Fibroblast of the aortic adventitia (primary cell): ENCODE results near the gene FBRSL1. TPM values are rescaled to one million over a fixed set of nuclear protein-coding genes. Genes with fewer than 3 reads are reported as not detected.
"Not testable (repeated sequence)": the region's sequence is repeated elsewhere in the genome, so short reads cannot be mapped to it uniquely, and the experiment has no call there.

Experiments used
- DNase-seq: peaks from one replicate; pipeline ENCODE4 v3.0.0-alpha.2; 2010; ENCODE audit warnings: low read depth
- H3K4me3 ChIP-seq: 2 replicates; pipeline ENCODE4 v1.5.1; 2011; ENCODE audit warnings: low read depth, mild to moderate bottlenecking, control low read depth, low read length, moderate library complexity
- CTCF ChIP-seq: IDR thresholded peaks from 2 replicates; pipeline ENCODE4 v1.5.1; 2011; ENCODE audit warnings: mild to moderate bottlenecking, low read length, control low read depth, inconsistent platforms; ENCODE audit not compliant: insufficient read depth
- total RNA-seq: library from RNA; depleted of rRNA; stranded (reverse); fragments of >200 nt; gene quantifications from 2 replicates; pipeline ENCODE4 v1.2.3, GENCODE V29; 2012; ENCODE audit warnings: low replicate concordance

The FBRSL1 gene
- total RNA-seq, 1 donor: 5.2 TPM

DNA sequence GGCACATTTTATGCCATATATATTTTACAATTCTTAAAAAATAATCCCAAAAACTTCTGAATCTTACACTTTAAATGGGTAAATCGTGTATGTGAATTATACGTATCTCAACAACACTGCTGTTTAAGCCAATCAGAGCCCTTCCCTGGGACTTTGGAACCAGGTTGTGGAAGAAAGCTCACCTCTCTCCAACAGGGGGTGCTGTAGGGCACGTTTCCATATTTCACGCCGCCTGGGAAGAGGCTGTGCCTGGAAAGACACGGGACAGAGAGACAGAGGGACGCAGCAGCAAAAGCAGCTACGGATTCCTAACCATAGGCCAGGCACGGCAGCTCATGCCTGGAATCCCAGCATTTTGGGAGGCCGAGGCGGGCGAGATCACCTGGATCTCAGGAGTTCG, 29.4 kb upstream of the FBRSL1 start:
- DNase-seq: no peak
- TF ChIP-seq CTCF: no peak
- no peak overlapping the region for H3K4me3 ChIP-seq

DNA sequence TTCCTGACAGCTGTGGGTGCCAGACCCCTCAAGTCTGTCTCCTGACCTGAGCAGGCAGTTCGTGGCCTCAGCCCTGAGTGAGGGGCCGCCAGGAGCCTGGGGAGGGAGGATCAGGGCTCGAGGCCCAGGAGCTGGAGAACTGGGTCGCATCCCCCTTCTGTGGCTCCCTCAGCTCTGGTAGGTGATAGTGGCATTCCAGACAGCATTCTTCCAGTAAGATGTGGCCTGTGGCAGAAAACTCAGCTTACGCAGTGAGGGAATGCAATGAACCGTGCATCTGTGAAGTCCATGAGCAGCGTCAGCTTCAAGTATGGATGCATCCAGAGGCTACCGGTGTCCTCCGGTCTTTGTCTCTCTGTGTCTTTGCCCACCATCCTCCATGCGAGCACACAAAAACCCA, 28.4 kb upstream of the FBRSL1 start:
- no peak for TF ChIP-seq CTCF
- H3K4me3 ChIP-seq: no peak overlapping the region
- no peak for DNase-seq

DNA sequence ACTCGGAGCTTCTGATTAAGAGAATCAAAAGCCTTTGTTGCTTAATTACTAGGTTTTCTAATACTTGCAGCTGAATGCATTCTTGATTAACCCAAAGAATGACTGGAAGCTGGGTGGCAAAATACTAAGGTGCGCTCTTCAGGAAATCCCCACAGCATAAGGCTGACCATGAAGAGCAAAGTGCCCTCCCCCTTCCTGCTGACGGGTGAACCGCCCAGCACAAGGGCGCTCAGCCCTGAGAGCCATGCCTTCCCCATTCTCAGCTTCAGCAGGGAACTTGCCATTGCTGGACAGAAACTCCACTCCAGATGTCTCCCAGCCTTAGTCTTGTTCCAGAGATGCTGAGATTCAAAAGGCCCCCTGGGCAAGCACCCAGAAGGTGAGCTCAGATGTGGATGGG, 27.2 kb upstream of the FBRSL1 start:
- no peak overlapping the region for H3K4me3 ChIP-seq
- DNase-seq: no peak
- TF ChIP-seq CTCF: no peak

DNA sequence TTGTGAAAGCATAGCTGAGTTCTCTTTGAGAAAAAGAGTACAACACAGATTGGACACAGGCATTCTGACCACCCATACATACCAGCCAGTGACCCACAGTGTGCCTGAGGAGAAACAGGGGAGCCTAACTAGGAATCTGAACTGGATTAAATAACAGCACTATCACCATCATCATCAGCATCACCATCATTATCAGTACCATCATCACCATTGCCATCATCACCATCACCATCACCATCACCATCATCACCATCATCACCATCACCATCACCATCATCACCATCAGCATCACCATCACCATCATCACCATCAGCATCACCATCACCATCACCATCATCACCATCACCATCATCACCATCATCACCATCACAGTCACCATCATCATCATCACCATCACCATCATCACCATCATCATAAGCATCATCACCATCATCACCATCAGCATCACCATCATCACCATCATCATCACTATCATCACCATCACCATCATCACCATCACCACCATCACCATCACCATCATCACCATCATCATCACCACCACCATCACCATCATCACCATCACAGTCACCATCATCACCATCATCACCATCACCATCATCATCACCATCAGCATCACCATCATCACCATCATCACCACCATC, 26.5 kb upstream of the FBRSL1 start:
- not testable (repeated sequence) for H3K4me3 ChIP-seq, DNase-seq

DNA sequence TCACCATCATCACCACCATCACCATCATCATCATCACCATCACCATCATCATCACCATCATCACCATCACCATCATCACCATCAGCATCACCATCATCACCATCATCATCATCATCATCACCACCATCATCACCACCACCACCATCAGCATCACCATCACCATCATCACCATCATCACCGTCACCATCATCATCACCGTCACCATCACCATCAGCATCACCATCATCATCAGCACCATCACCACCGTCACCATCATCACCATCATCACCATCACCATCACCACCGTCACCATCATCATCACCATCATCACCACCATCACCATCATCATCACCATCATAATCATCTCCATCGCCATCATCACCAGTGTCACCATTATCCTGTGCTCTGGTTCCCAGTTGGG, 25.6 kb upstream of the FBRSL1 start:
- not testable (repeated sequence) for DNase-seq, H3K4me3 ChIP-seq

DNA sequence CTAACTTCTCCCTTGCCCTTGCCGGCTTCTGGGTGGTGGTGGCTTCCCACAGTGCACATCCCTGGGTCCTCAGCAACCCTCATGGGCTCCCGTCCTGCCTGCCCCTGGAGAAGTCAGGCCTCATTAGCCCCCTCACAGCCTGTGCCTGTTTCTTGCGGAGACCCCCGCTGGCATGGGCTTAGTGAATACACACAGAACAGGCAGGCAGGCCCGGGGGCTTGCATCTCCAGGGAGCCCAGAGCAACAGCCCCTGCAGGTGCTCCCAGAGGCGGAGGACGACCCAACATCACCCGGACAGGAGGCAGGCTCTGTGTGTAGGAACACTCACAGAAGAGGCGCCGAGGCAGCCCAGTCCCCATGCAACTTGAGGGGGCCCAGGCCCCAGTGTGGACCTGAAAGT, 25.1 kb upstream of the FBRSL1 start:
- no peak for DNase-seq
- H3K4me3 ChIP-seq: no peak overlapping the region
- TF ChIP-seq CTCF: no peak

DNA sequence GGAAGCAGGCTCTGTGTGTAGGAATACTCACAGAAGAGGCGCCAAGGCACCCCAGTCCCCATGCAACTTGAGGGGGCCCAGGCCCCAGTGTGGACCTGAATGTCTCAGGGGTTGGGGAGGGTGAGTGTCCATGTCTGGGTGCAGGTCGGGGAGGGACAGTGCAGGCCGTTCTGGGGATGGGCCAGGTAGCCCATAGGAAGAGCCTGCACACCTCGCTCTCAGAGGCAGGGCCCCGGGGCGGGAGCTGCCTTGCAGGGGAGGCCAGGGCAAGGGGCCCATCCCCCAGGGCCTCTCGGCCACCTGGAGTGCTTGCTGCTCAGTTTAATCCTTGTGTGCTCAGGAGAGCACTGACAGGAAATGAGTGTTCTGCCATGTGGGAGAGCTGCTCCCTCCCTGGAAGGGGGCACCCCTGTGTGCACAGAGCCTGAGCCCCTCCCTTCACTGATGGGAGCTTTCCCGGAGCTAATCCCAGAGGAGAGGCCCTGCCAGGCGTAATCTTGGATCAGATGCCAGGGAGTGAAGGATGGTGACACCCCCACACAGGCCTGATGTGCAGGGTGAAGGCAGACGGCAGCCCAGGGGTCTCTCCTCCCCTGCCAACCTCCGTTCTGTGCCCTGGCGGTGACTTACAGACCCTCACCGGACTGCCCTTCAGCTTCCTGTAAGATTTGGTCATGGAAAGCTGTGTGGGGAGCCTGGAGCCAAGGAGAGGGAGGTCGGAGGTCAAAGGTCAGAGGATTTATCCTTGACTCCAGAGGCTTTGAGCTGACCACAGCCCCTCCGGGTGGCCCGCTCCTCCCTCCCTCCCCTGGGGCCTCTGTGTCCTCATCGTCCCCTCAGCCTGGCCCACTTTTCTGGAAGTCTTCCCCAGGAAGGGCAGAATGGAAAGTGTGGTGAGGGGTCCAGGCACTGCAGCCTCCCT, 24.4 kb upstream of the FBRSL1 start:
- DNase-seq: no peak
- TF ChIP-seq CTCF: no peak

More for the DNA sequence above, 24.4 kb upstream of the FBRSL1 start:
- no peak overlapping the region for H3K4me3 ChIP-seq
